ENCODE data around the gene GCGR.

DNA sequence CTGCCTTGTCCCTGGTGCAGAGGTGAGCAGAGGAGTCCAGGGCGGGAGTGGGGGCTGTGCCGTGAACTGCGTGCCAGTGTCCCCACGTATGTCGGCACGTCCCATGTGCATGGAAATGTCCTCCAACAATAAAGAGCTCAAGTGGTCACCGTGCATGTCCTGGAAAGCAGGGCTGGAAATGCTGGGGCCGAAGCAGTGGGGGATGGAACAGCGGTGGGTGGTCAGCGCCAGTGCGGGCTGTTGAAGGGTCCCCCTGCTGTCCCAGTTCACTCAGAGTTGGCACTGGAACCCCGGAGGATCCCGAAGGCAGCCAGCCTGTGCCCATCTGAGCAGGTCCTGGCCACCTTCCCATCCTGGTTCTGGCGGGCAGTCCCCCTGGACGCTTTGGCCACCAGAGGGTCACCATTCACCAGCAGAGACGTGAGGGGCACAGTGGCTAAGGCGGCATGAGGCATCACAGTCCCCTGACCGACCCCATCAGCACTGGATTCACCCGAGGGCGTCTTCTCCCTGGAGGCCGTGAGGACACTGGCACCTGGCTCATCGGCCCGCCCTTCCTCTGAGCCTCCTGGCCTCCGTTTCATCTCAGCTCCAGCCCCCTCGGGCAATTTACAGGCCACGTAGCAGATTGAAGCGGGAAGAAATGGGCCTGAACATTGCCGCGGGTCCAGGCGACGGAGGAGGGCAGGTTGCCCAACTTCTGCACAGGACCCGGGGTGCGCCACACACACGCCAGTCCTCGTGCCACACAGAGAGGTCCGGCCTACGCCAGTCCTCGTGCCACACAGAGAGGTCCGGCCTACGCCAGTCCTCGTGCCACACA is 10.1 kb downstream of the GCGR start:
- no peak for TF ChIP-seq EZH2phosphoT487 (IDR thresholded peaks at IDR 0.05; ENCODE audit: low read depth)
- TF ChIP-seq, protein P1, sequence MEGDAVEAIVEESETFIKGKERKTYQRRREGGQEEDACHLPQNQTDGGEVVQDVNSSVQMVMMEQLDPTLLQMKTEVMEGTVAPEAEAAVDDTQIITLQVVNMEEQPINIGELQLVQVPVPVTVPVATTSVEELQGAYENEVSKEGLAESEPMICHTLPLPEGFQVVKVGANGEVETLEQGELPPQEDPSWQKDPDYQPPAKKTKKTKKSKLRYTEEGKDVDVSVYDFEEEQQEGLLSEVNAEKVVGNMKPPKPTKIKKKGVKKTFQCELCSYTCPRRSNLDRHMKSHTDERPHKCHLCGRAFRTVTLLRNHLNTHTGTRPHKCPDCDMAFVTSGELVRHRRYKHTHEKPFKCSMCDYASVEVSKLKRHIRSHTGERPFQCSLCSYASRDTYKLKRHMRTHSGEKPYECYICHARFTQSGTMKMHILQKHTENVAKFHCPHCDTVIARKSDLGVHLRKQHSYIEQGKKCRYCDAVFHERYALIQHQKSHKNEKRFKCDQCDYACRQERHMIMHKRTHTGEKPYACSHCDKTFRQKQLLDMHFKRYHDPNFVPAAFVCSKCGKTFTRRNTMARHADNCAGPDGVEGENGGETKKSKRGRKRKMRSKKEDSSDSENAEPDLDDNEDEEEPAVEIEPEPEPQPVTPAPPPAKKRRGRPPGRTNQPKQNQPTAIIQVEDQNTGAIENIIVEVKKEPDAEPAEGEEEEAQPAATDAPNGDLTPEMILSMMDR (IDR thresholded peaks at IDR 0.05; ENCODE audit: low read depth, low read length): no peak
